ENCODE results near the gene KMT5C.

Gene KMT5C

GRCh38 chr19:55346725-55347441 lies 7.2 kb downstream of the KMT5C start:
- no peak for DNase-seq (ENCODE audit: low read depth in 2 of 2)

DNA sequence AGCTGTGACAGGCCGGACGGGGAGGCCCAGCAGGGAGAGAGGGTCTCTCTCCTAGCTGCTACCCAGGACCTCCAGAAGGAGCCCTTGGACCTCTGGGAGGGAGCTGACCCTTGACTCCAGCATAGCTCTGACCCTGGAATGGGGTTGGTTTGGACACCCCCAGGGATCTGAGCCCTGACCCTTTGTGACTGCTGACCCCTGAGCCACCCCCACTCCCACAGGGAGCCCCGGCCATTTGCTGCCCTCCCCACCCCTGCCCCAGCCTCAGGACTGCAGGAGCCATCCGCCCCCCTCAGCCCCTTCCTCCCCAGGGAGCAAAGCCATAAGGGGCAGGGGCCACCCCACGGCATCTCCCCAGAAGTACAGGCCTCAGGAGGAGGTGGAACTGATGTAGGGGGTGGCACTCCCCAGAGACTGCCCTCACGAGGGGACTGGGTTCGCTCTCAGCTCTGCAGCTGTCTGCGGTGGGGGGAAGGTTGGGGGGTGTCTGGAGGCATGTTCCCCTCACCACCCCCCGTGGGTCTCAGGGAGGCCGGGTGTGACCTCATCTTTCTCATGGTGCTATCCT lies 7.8 kb downstream of the KMT5C start:
- DNase-seq (ENCODE audit: low read depth in 2 of 2): no peak

DNA sequence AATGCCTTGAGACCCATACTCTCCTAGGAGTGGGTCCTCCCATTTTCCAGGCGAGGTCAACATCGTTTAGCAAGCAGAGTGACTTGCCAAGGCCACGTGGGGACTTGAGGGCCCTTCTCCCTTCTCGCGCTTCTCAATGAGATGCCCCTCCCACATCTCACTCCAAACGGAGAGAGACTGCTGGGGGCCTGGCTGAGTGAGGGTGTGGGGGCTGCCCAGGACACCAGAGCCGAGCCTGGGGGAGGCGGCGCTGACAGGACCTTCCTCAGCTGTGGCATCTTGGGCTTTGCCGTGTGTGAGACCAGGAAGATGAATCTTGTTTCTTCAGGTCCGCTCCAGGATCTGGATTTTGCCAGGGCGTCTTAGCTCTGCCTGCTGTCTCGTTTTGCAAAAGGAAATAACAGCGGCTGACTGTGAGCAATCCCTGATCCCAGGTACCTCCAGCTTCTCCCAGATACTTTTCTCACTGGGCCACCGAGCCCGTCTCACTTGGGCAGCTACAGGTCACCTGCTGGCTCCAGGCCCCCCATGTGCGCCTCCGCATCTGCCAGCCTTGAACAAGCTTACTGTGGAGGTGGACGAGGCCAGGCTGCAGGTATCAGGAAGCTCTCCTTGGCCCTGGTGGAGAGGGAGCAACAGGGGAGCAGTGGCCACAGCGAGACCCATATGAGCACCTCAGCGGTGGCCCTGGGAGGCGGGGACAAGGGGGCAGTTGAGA lies 8.8 kb downstream of the KMT5C start:
- no peak for DNase-seq (ENCODE audit: low read depth in 2 of 2)

DNA sequence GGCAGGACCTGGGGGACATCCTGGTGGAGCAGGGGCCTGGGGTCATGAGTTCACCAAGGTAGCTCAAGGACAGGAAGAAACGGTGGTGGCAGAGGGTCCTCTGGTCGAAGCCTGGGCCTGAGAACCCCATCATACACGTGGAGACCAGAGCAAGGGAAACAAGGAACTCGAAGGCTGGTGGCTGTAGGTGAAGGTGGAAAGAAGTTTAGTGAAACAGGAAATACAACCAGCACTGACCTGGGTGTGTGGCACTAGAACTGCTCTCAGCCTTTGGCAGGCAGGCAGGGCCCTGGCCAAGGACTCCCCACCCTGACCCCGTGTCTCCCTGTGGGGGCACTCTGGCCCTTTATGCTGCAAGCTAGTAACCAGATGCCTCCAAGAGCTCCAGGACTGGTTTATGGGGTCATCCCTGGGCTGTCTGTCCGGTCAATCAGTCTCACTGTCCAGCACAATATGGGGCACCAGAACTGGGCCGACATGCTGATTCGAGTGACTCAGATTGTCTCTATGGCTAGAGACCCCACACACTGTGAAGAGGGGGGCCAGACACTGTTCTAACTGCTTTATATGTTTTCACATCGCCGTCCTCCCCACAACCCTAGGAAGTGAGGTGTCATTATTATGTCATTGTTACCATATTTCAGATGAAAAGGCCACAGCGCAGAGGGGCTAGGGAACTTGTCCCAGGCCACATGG lies 11.1 kb downstream of the KMT5C start:
- no peak for DNase-seq (ENCODE audit: low read depth in 2 of 2)

- no peak for DNase-seq (ENCODE audit: low read depth in 2 of 2)
Observed at GRCh38 chr19:55352040-55352439, 12.4 kb downstream of the KMT5C start.

DNA sequence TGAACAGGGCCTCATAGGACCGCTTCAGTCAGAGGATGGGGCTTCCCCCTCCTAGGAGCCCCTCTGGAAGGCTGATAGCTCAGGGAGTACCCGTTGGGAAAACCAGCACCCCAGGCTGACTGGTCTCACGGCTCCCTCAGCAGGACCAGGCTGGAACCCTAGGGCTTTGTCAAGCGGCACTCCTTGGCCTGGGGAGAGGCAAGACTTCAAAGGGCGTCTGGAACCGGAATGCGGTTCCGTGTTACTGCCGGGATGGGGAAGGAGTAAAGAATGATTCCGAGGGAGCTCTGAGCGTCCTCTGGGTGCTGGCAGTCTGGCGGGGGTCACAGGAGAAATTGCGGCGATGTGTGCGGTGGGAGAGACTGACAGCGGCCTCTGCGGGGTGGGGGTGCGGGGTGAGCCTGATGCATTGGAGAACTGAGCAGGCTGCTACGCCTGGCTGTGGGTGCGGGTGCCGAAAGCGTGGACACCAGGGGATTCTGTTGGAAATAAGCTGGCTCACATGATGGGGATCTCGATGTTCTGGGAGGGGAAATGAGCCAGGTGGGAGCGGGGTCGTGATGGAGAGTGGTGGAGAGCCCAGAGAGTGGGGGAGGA lies 13.0 kb downstream of the KMT5C start:
- no peak for DNase-seq (ENCODE audit: low read depth in 2 of 2)

- DNase-seq (ENCODE audit: low read depth in 2 of 2): no peak
Observed at GRCh38 chr19:55353356-55353802, 13.7 kb downstream of the KMT5C start.

GRCh38 chr19:55353803-55354697 lies 14.4 kb downstream of the KMT5C start:
- DNase-seq (ENCODE audit: low read depth in 2 of 2): peak; percentile 30 to 53

GRCh38 chr19:55354698-55355212 lies 15.1 kb downstream of the KMT5C start, which contains the start of gene COX6B2:
Gene COX6B2 (minus strand): TSS chr19:55354719. CDS start chr19:55354521, 198 bp downstream.
- no peak for DNase-seq (ENCODE audit: low read depth in 2 of 2)

- DNase-seq (ENCODE audit: low read depth in 2 of 2): no peak
Observed at GRCh38 chr19:55355213-55355821, 15.6 kb downstream of the KMT5C start.

DNA sequence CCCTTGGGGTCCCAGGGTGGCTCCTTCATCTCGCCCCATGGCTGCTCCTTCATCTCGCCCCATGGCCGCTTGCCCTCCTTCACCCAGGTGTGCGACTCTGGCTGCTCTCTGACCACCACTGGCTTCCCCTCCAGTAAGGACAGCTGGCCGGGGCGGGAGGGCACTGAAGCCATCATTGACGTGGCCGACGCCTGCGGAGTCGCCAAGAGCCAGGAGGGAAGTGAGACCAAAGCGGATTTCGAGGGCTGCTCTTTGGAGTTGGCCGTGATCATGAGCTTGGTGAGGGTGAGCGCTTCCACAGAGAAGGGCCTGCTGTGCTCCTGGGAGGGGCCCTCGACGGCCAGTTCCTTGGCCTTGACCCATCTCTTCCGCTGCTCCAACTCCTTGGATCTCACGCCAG lies 18.8 kb downstream of the KMT5C start:
- no peak for DNase-seq (ENCODE audit: low read depth in 2 of 2)

DNA sequence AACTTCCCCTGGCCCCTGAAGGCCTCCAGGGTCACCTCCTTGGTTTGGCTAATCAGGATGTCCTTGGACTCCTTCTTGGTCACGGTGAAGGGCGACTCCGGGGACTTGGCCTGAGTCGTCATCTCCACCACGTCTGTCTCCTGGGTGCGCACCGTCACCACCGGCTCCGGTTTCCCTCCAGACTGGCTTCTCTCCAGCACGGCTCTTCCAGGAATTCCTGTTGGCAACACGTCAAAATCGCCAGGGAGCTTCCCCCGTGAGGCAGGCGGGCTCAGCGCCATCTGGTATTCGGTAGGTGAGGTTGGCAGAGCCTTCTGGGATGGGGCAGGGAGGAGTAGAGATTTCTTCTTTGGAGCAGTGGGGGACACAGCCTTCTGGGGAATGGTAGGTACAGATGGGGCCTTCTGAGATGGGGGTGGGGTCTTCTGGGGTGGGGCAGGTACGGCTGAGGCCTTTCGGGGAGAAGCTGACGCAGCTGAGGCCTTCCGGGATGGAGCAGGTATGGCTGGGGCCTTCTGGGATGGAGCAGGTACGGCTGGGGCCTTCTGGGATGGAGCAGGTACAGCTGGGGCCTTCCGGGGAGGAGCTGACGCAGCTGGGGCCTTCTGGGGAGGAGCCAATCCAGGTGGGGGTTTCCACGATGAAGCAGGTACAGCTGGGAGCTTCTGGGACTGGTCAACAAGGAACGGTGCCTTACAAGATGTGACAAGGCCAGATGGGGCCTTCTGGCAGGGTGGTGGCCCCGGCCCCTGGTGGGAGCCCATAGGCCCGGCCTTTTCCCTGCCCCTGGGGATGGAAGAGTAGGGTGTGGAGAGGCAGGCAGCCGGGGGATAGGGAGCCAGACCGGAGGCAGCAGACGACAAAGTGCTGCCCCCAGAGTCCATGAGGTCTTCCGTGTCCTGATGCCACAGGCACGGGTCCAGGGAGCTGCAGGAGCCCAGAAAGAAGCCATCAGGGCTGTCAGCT lies 19.6 kb downstream of the KMT5C start:
- DNase-seq (ENCODE audit: low read depth in 2 of 2): no peak

GRCh38 chr19:55360902-55361301 lies 21.2 kb downstream of the KMT5C start:
- DNase-seq (ENCODE audit: low read depth in 2 of 2): no peak

DNA sequence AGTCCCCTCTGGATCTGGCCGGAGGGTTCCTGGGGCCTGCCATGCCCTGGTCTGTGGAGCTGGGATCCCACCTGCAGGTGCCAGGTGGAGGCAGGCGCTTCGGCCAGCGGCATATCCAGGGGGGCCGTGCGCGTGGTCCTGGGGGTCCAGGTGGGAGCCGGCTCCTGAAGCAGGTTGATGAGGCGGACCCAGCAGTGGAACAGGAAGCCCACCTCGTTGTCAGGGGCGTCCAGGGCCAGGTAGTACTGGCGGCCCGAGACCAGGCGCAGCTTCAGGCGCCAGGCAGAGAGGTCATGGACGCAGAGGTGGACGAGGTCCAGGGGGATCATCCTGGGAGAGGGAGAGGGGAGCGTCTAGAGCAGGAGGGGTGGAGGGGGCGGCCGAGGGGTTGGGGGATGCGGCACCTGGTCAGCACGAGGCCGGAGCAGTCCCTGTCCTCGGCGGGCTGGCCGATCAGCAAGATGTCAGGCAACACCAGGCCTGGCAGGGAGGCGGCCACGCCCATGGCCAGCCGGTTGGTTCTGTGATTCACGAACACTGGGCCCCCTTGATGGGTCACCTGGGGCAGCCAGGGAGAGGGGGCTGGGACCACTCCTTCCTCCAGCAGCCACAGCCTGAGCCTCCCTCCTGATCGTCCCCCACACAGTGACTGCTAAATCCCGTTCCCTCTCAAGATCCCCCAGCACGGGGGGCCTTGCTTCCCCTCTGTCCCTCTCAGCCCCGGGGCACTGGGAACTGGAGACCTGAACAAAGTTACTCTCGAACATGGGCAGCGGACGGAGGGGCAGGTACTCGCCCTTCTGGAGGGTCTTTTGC lies 22.7 kb downstream of the KMT5C start:
- no peak for DNase-seq (ENCODE audit: low read depth in 2 of 2)

GRCh38 chr19:55362990-55363716 lies 23.5 kb downstream of the KMT5C start, which contains the start of gene GARIN5B:
Gene GARIN5B (minus strand): TSS chr19:55363260. CDS start chr19:55363066, 194 bp downstream.
- DNase-seq (ENCODE audit: low read depth in 2 of 2): no peak

DNA sequence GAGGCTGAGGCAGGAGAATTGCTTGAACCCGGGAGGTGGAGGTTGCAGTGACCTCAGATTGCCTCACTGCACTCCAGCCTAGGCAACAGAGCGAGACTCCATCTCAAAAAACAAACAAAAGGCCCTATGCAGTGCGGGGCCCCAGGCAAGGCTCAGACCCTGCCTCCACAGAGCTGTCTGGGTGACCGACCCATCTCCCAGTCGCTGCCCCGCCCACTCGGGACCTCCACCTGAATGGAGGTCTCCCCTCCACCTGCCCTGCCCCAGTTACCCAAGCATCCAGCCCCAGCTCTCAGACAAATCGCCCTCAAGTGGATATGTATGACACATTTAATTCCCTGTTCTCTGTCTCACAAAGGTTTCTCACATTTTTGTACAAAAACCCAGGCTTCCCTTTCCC lies 25.6 kb downstream of the KMT5C start:
- no peak for DNase-seq (ENCODE audit: low read depth in 2 of 2)

DNA sequence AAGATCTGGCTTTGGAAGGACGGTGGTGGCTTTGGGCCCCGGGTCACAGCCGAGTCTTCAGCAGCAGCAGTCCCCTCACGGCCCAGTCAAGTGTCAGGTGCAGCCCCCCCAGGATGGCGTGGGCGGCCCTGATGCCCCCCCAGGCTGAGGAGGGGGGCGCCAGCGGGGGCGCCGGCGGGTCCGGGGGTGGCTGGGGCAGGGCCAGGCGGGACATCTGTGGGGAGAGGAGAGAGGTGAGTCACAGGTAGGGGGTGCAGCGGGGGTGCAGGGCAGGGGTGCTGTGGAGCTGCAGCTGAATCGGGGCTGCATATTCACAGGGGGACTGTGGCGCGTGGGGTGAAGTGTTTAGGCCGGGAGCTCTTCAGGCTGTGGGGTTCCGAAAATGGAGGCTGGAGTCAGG lies 26.3 kb downstream of the KMT5C start:
- DNase-seq (ENCODE audit: low read depth in 2 of 2): no peak
